Endodermal cell (in vitro differentiated cells): ENCODE results near the gene SNTA1. TPM values are rescaled to one million over a fixed set of nuclear protein-coding genes. Genes with fewer than 3 reads are reported as not detected.

Experiments used
- DNase-seq: peaks from one replicate; pipeline ENCODE4 v3.0.0-alpha.2; 2017
- H3K27ac ChIP-seq: 2 replicates; pipeline ENCODE4 v1.5.1; 2013; ENCODE audit warnings: mild to moderate bottlenecking, low read depth, low read length, moderate library complexity
- H3K27me3 ChIP-seq: 2 replicates; pipeline ENCODE4 v1.6.1; 2013; ENCODE audit warnings: mild to moderate bottlenecking, low read length, moderate library complexity; ENCODE audit not compliant: insufficient read depth, control insufficient read depth, poor library complexity, severe bottlenecking
- H3K36me3 ChIP-seq: 2 replicates; pipeline ENCODE4 v1.7.0; 2013; ENCODE audit warnings: mild to moderate bottlenecking, low read length, moderate library complexity; ENCODE audit not compliant: control insufficient read depth, insufficient read depth
- H3K4me1 ChIP-seq: one replicate; pipeline ENCODE4 v1.7.0; 2013; ENCODE audit warnings: low read length; ENCODE audit not compliant: control insufficient read depth, insufficient read depth
- H3K4me3 ChIP-seq: 2 replicates; pipeline ENCODE4 v1.5.1; 2013; ENCODE audit warnings: mild to moderate bottlenecking, low read length, moderate library complexity
- H3K9ac ChIP-seq: 2 replicates; pipeline ENCODE4 v1.6.1; 2013; ENCODE audit warnings: mild to moderate bottlenecking, low read length, moderate library complexity; ENCODE audit not compliant: poor library complexity, severe bottlenecking; ENCODE audit errors: extremely low read depth
- H3K9me3 ChIP-seq: 2 replicates; pipeline ENCODE4 v1.6.1; 2013; ENCODE audit warnings: mild to moderate bottlenecking, low read length, moderate library complexity; ENCODE audit not compliant: control insufficient read depth
- H3K27ac Mint-ChIP-seq: 2 replicates; pipeline ENCODE4 v1.8.0; 2020; ENCODE audit warnings: mixed read lengths
- H3K27me3 Mint-ChIP-seq: 2 replicates; pipeline ENCODE4 v1.8.0; 2021; ENCODE audit warnings: mild to moderate bottlenecking, mixed read lengths; ENCODE audit not compliant: insufficient read depth
- H3K36me3 Mint-ChIP-seq: 2 replicates; pipeline ENCODE4 v1.8.0; 2020; ENCODE audit warnings: low read depth, mixed read lengths
- H3K4me1 Mint-ChIP-seq: 2 replicates; pipeline ENCODE4 v1.8.0; 2020; ENCODE audit warnings: mixed read lengths
- H3K4me3 Mint-ChIP-seq: 2 replicates; pipeline ENCODE4 v1.8.0; 2020; ENCODE audit warnings: mild to moderate bottlenecking, moderate library complexity, mixed read lengths
- H3K9me3 Mint-ChIP-seq: 2 replicates; pipeline ENCODE4 v1.8.0; 2020; ENCODE audit warnings: mild to moderate bottlenecking, mixed read lengths
- CTCF ChIP-seq: fragments of 200-600 bp; sonication (generic); conservative IDR thresholded peaks from 2 replicates; pipeline ENCODE4 v1.5.0; 2021; ENCODE audit warnings: antibody characterized with exemption, mild to moderate bottlenecking
- WGBS, 2 experiments: methylation state at CpG; one replicate each; pipeline versions ENCODE4 v1.1.5 to v1.1.7; 2013; ENCODE audit warnings: missing lambda C conversion rate in 2 of 2, mixed read lengths in 1 of 2; ENCODE audit not compliant: insufficient coverage in 1 of 2, insufficient read length in 1 of 2; 5-methylcytosine and 5-hydroxymethylcytosine counted together
- total RNA-seq, 2 donors: library from RNA; stranded (reverse); fragmentation: NEBNext Ultra II Directional in 1 of 2; extraction: Animal tissue kit (Norgen Biotek cat#: 25700) in 1 of 2; gene quantifications; 2 replicates in 1 of 2; 3 replicates in 1 of 2; pipeline ENCODE4 v1.2.1, GENCODE V29; 2021

The SNTA1 gene
- total RNA-seq, 2 donors from 2014 or later, result 4.6 to 8.2 TPM

- Histone ChIP-seq H3K36me3 (no peaks in the 10 kb centered on the region), H3K9ac (no peak overlapping the region), H3K27ac (no peak overlapping the region), H3K4me3 (no peak overlapping the region), H3K4me1 (no peaks in the 10 kb centered on the region), H3K27me3 (peaks cover 9% of the 10 kb centered on the region), H3K9me3 (no peaks in the 10 kb centered on the region)
- no peak overlapping the region for H3K4me3 Mint-ChIP-seq
- WGBS, 2 experiments, result 92 to 98% methylated on average over 6 to 11 of the region's 12 CpGs
- H3K27me3 Mint-ChIP-seq, result peaks cover 14% of the 10 kb centered on the region
- H3K27ac Mint-ChIP-seq, result no peak overlapping the region
- no peaks in the 10 kb centered on the region for H3K9me3 Mint-ChIP-seq
- H3K36me3 Mint-ChIP-seq, result peaks cover 8% of the 10 kb centered on the region
- no peak for DNase-seq
- peaks cover under 1% of the 10 kb centered on the region for H3K4me1 Mint-ChIP-seq
- TF ChIP-seq CTCF, result no peak
Observed at GRCh38 chr20:33437141-33437911, 6.2 kb downstream of the SNTA1 start.

GRCh38 chr20:33434434-33434833 lies 9.1 kb downstream of the SNTA1 start:
- Mint-ChIP-seq H3K36me3 (peaks cover 11% of the 10 kb centered on the region), H3K27me3 (no peaks in the 10 kb centered on the region), H3K9me3 (peaks cover 2% of the 10 kb centered on the region), H3K4me3 (no peak overlapping the region), H3K27ac (no peak overlapping the region), H3K4me1 (no peaks in the 10 kb centered on the region)
- Histone ChIP-seq H3K27me3 (no peaks in the 10 kb centered on the region), H3K9me3 (no peaks in the 10 kb centered on the region), H3K36me3 (no peaks in the 10 kb centered on the region), H3K4me1 (no peaks in the 10 kb centered on the region), H3K4me3 (no peak overlapping the region), H3K27ac (no peak overlapping the region), H3K9ac (no peak overlapping the region)
- DNase-seq, result no peak
- 90 to 93% methylated on average over 4 to 5 of the region's 5 CpGs for WGBS, 2 experiments
- no peak for TF ChIP-seq CTCF

- TF ChIP-seq CTCF, result no peak
- Histone ChIP-seq H3K4me3 (no peak overlapping the region), H3K27ac (no peak overlapping the region), H3K27me3 (no peaks in the 10 kb centered on the region), H3K9me3 (no peaks in the 10 kb centered on the region), H3K4me1 (no peaks in the 10 kb centered on the region), H3K36me3 (no peaks in the 10 kb centered on the region), H3K9ac (no peak overlapping the region)
- Mint-ChIP-seq H3K4me3 (no peak overlapping the region), H3K4me1 (no peaks in the 10 kb centered on the region), H3K9me3 (peaks cover 2% of the 10 kb centered on the region), H3K27me3 (no peaks in the 10 kb centered on the region), H3K27ac (no peak overlapping the region), H3K36me3 (peaks cover 11% of the 10 kb centered on the region)
- DNase-seq, result no peak
- WGBS, 2 experiments, result 90 to 93% methylated on average over 4 to 8 of the region's 8 CpGs
Observed at GRCh38 chr20:33433465-33434234, 9.9 kb downstream of the SNTA1 start.
